ENCODE measurements around the gene RUNDC3A. TPM values are rescaled to one million over a fixed set of nuclear protein-coding genes. Genes with fewer than 3 reads are reported as not detected.

The RUNDC3A gene
- polyA plus RNA-seq, 1 experiment: 0.11 TPM

GRCh38 chr17:44310609-44311376, 2.4 kb downstream of the RUNDC3A start:
- CTCF ChIA-PET: interaction anchor here (0.6 kb wide), 1 partner anchor 89 kb away, joined by 3 read pairs; no protein-coding TSS in a partner anchor
- TF ChIP-seq CTCF (IDR thresholded peaks at IDR 0.05; ENCODE audit: low read depth, low read length): no peak
- no peak for DNase-seq (ENCODE audit: low read depth, low spot score)
- POLR2A ChIA-PET: no interaction called here
- Histone ChIP-seq H3K9me3 (ENCODE audit: control insufficient read depth, insufficient read depth, low read length) (no peaks in the 10 kb centered on the region; the same call in 1 of the 2 replicates), H3K4me3 (ENCODE audit: low read depth, low read length) (no peak overlapping the region), H3K27me3 (ENCODE audit: control insufficient read depth, insufficient read depth, low read length) (peaks cover 54% of the 10 kb centered on the region), H3K27ac (ENCODE audit: low read depth, low read length) (no peak overlapping the region)

- peaks cover 3% of the 10 kb centered on the region; the same call in 1 of the 2 replicates for H3K9me3 ChIP-seq (ENCODE audit: control insufficient read depth, insufficient read depth, low read length)
- ChIA-PET POLR2A (no interaction called here), CTCF (interaction anchor here (0.6 kb wide), 1 partner anchor 90 kb away, joined by 3 read pairs; no protein-coding TSS in a partner anchor)
- no peak overlapping the region for H3K4me3 ChIP-seq (ENCODE audit: low read depth, low read length)
- H3K27ac ChIP-seq (ENCODE audit: low read depth, low read length): no peak overlapping the region
- H3K27me3 ChIP-seq (ENCODE audit: control insufficient read depth, insufficient read depth, low read length): peaks cover 63% of the 10 kb centered on the region
- DNase-seq (ENCODE audit: low read depth, low spot score): no peak
- no peak for TF ChIP-seq CTCF (IDR thresholded peaks at IDR 0.05; ENCODE audit: low read depth, low read length)
These were observed 3.3 kb downstream of the RUNDC3A start for GRCh38 chr17:44311562-44312181.

GRCh38 chr17:44312396-44313104, 4.1 kb downstream of the RUNDC3A start:
- H3K27ac ChIP-seq (ENCODE audit: low read depth, low read length): no peak overlapping the region
- peaks cover 61% of the 10 kb centered on the region for H3K27me3 ChIP-seq (ENCODE audit: control insufficient read depth, insufficient read depth, low read length)
- no peak overlapping the region for H3K4me3 ChIP-seq (ENCODE audit: low read depth, low read length)
- peaks cover 3% of the 10 kb centered on the region; the same call in 1 of the 2 replicates for H3K9me3 ChIP-seq (ENCODE audit: control insufficient read depth, insufficient read depth, low read length)
- ChIA-PET CTCF (interaction anchor here (0.5 kb wide), 1 partner anchor 10 kb away, joined by 3 read pairs; no protein-coding TSS in a partner anchor), POLR2A (no interaction called here)
- no peak for DNase-seq (ENCODE audit: low read depth, low spot score)
- TF ChIP-seq CTCF (IDR thresholded peaks at IDR 0.05; ENCODE audit: low read depth, low read length): no peak

GRCh38 chr17:44314031-44314430, 5.6 kb downstream of the RUNDC3A start:
- DNase-seq (ENCODE audit: low read depth, low spot score): no peak
- ChIA-PET CTCF (no interaction called here), POLR2A (interaction anchor here (0.6 to 0.7 kb wide), 2 partner anchors 104 to 145 kb away, joined by 3 read pairs; no protein-coding TSS in a partner anchor)
- Histone ChIP-seq H3K27ac (ENCODE audit: low read depth, low read length) (no peak overlapping the region), H3K4me3 (ENCODE audit: low read depth, low read length) (no peak overlapping the region), H3K9me3 (ENCODE audit: control insufficient read depth, insufficient read depth, low read length) (peaks cover 3% of the 10 kb centered on the region; the same call in 1 of the 2 replicates), H3K27me3 (ENCODE audit: control insufficient read depth, insufficient read depth, low read length) (peaks cover 57% of the 10 kb centered on the region)
- no peak for TF ChIP-seq CTCF (IDR thresholded peaks at IDR 0.05; ENCODE audit: low read depth, low read length)
